Osteoblast (primary cell): ENCODE measurements around the gene CCNY. TPM values are rescaled to one million over a fixed set of nuclear protein-coding genes. Genes with fewer than 3 reads are reported as not detected.

Source experiments
- DNase-seq: peaks from one replicate; pipeline ENCODE4 v3.0.0; 2011; ENCODE audit warnings: low spot score, mixed read lengths; ENCODE audit not compliant: insufficient read length; ENCODE audit errors: missing footprints
- H2AFZ ChIP-seq: 2 replicates; pipeline ENCODE4 v1.6.0; 2011; ENCODE audit warnings: mild to moderate bottlenecking, low read length
- H3K27ac ChIP-seq: 2 replicates; pipeline ENCODE4 v1.5.1; 2011; ENCODE audit warnings: mild to moderate bottlenecking, low read depth, low read length, moderate library complexity
- H3K27me3 ChIP-seq: 2 replicates; pipeline ENCODE4 v1.6.0; 2012; ENCODE audit warnings: mild to moderate bottlenecking, control low read depth, inconsistent platforms, low read length, moderate library complexity; ENCODE audit not compliant: insufficient read depth
- H3K36me3 ChIP-seq: 2 replicates; pipeline ENCODE4 v1.5.1; 2011; ENCODE audit warnings: mild to moderate bottlenecking, low read length, control low read depth, moderate library complexity; ENCODE audit not compliant: insufficient read depth
- H3K4me1 ChIP-seq: 2 replicates; pipeline ENCODE4 v1.5.1; 2011; ENCODE audit warnings: mild to moderate bottlenecking, low read length, control low read depth, moderate library complexity; ENCODE audit not compliant: insufficient read depth
- H3K4me2 ChIP-seq: 2 replicates; pipeline ENCODE4 v1.6.0; 2011; ENCODE audit warnings: mild to moderate bottlenecking, low read length; ENCODE audit not compliant: insufficient read depth
- H3K4me3 ChIP-seq: fragments of 200-600 bp; sonication (generic); 3 replicates; pipeline ENCODE4 v1.5.1; 2012; ENCODE audit warnings: mild to moderate bottlenecking, low read length, inconsistent platforms; ENCODE audit not compliant: insufficient read depth
- H3K79me2 ChIP-seq: 2 replicates; pipeline ENCODE4 v1.6.0; 2012; ENCODE audit warnings: mild to moderate bottlenecking, low read length, control low read depth, inconsistent platforms; ENCODE audit not compliant: insufficient read depth
- H3K9me3 ChIP-seq: 2 replicates; pipeline ENCODE4 v1.5.1; 2011; ENCODE audit warnings: low read depth, low read length, control low read depth
- H4K20me1 ChIP-seq: 2 replicates; pipeline ENCODE4 v1.6.0; 2012; ENCODE audit warnings: mild to moderate bottlenecking, low read length, control low read depth; ENCODE audit not compliant: insufficient read depth
- total RNA-seq: library from RNA; depleted of rRNA; stranded (reverse); fragments of >200 nt; gene quantifications from 2 replicates; pipeline ENCODE4 v1.2.3, GENCODE V29; 2012
- TF ChIP-seq, protein P1 (sequence below): IDR thresholded peaks from 2 replicates; pipeline ENCODE4 v1.5.1; 2011; ENCODE audit warnings: mild to moderate bottlenecking, low read depth, low read length, moderate library complexity; ENCODE audit errors: extremely low read depth

The CCNY gene
- total RNA-seq, 1 donor: 53.2 TPM

DNA sequence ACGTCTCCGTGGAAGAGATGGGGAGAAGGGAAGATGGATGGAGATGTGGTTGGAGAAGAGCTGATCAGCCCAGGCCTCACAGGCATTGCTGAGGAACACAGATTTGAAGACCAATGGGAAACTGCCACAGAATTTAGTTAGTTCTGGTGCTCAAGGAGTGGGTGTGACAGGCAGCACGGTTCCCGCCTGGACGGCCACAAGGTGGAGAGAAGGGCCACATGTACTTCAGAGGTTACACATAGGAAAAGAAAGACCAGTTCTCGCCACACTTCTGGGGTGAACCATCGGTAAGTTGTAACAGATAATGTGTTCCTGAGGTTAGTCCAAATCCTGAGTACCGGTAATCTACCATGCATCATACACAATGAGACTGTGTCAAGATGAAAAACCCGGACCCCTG is 239.3 kb downstream of the CCNY start:
- no peaks in the 10 kb centered on the region for H4K20me1 ChIP-seq
- H3K4me3 ChIP-seq: no peak overlapping the region
- no peak overlapping the region for H2AFZ ChIP-seq
- peak overlapping the region; percentile 92 for H3K27ac ChIP-seq
- H3K27me3 ChIP-seq: no peaks in the 10 kb centered on the region
- H3K4me1 ChIP-seq: peaks cover 22% of the 10 kb centered on the region
- no peaks in the 10 kb centered on the region for H3K9me3 ChIP-seq
- H3K36me3 ChIP-seq: peaks cover 5% of the 10 kb centered on the region
- H3K79me2 ChIP-seq: no peaks in the 10 kb centered on the region
- no peak for DNase-seq
- peak overlapping the region; percentile 40 for H3K4me2 ChIP-seq
- TF ChIP-seq, protein P1, sequence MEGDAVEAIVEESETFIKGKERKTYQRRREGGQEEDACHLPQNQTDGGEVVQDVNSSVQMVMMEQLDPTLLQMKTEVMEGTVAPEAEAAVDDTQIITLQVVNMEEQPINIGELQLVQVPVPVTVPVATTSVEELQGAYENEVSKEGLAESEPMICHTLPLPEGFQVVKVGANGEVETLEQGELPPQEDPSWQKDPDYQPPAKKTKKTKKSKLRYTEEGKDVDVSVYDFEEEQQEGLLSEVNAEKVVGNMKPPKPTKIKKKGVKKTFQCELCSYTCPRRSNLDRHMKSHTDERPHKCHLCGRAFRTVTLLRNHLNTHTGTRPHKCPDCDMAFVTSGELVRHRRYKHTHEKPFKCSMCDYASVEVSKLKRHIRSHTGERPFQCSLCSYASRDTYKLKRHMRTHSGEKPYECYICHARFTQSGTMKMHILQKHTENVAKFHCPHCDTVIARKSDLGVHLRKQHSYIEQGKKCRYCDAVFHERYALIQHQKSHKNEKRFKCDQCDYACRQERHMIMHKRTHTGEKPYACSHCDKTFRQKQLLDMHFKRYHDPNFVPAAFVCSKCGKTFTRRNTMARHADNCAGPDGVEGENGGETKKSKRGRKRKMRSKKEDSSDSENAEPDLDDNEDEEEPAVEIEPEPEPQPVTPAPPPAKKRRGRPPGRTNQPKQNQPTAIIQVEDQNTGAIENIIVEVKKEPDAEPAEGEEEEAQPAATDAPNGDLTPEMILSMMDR: no peak

DNA sequence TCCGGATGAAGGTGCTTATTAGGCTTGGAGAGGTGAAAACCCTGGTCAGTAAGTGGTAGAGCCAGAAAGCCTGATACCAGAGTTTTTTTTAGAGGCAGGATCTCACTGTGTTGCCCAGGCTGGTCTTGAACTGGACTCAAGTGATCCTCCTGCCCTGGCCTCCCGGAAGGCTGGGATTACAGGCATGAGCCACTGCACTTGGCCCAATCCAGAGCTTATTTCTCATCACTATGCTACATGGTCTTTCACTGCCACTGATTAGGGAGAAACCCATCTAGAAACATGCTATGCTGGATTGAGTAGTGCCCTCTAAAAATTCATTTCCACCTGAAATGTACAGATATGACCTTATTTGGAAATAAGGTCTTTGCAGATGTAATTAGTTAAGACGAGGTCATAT is 240.4 kb downstream of the CCNY start:
- TF ChIP-seq, protein P1: no peak
- H3K27ac ChIP-seq: no peak overlapping the region
- no peak overlapping the region for H3K4me2 ChIP-seq
- no peaks in the 10 kb centered on the region for H4K20me1 ChIP-seq
- H3K27me3 ChIP-seq: no peaks in the 10 kb centered on the region
- no peak overlapping the region for H2AFZ ChIP-seq
- H3K4me3 ChIP-seq: no peak overlapping the region
- DNase-seq: no peak
- peaks cover 5% of the 10 kb centered on the region for H3K36me3 ChIP-seq
- no peaks in the 10 kb centered on the region for H3K9me3 ChIP-seq
- H3K79me2 ChIP-seq: no peaks in the 10 kb centered on the region
- peaks cover 20% of the 10 kb centered on the region for H3K4me1 ChIP-seq

DNA sequence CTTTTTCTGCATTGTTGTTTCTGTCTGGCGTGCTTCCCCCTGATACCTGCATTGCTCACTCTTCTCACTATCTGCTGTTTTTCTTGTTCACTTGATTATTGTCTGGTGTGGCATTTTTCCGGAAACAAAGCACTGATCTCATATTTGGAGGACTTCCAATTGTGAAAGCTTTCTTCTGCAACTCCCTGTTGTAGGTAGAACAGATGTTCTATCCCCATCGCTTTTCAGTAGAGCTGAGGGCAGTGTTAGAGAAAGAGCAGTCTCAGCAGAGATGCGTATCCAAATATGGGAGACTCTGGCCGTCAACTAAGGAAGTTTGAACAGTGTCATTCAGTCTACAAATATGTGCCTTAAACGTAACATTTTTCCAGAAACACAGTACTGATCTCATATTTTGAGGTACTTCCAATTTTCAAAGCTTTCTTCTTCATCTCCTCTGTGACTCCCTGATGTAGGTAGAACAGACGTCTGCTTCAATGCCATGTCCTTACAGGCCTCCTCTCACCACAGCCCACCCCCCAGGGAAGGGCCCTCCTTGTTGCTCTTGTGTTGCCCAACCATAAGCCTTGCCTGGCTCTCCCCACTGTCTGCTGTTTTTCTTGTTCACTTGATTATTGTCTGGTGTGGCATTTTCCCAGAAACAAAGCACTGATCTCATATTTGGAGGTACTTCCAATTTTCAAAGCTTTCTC is 241.8 kb downstream of the CCNY start:
- Histone ChIP-seq H3K27ac (no peak overlapping the region), H4K20me1 (no peaks in the 10 kb centered on the region), H3K4me1 (peaks cover 20% of the 10 kb centered on the region), H3K9me3 (no peaks in the 10 kb centered on the region), H3K4me2 (no peak overlapping the region), H3K36me3 (peaks cover 5% of the 10 kb centered on the region), H2AFZ (no peak overlapping the region), H3K27me3 (no peaks in the 10 kb centered on the region), H3K79me2 (no peaks in the 10 kb centered on the region), H3K4me3 (no peak overlapping the region)
- TF ChIP-seq, protein P1: no peak
- no peak for DNase-seq

DNA sequence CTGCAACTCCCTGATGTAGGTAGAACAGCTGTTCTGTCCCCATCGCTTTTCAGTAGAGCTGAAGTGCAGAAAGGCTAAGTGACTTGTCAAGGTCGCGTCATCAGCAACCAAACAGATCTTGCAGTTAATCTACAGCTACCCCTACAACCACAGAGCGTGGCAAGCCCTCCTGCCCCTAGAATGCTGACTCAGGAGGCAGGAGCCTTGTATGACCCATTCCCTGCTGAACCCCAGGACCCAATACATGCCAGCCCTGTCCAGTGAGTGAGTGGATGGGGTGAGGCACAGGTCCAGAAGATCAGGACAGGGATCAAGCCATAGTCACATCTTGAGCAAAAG is 242.3 kb downstream of the CCNY start:
- Histone ChIP-seq H3K27me3 (no peaks in the 10 kb centered on the region), H3K4me1 (peaks cover 20% of the 10 kb centered on the region), H2AFZ (no peak overlapping the region), H3K4me3 (no peak overlapping the region), H3K9me3 (no peaks in the 10 kb centered on the region), H3K27ac (no peak overlapping the region), H3K79me2 (no peaks in the 10 kb centered on the region), H3K4me2 (no peak overlapping the region), H3K36me3 (peaks cover 5% of the 10 kb centered on the region), H4K20me1 (no peaks in the 10 kb centered on the region)
- DNase-seq: no peak
- TF ChIP-seq, protein P1: no peak
